Measurements from ENCODE around the gene TMEM132E. TPM values are rescaled to one million over a fixed set of nuclear protein-coding genes. Genes with fewer than 3 reads are reported as not detected.

The TMEM132E gene
- total RNA-seq, 1 experiment from 2014 or later, result 0.42 TPM

GRCh38 chr17:34675605-34676004, 96.2 kb downstream of the TMEM132E start:
- Histone ChIP-seq H2AFZ (ENCODE audit: low read length) (no peak overlapping the region), H3K4ac (ENCODE audit: low read depth, low read length) (no peak overlapping the region), H2BK5ac (ENCODE audit: insufficient read length, low read length) (no peak overlapping the region), H2BK12ac (ENCODE audit: insufficient read length, low read depth, low read length) (no peak overlapping the region), H2BK15ac (ENCODE audit: low read depth, low read length) (no peak overlapping the region), H3K18ac (ENCODE audit: insufficient read length, low read depth, low read length) (no peak overlapping the region), H3K79me2 (ENCODE audit: insufficient read depth, low read length) (no peaks in the 10 kb centered on the region), H3K9me3 (ENCODE audit: control insufficient read depth, low read depth, low read length) (no peaks in the 10 kb centered on the region), H3T11ph (ENCODE audit: low read length) (no peak overlapping the region), H4K20me1 (ENCODE audit: control insufficient read depth, insufficient read depth, insufficient read length) (no peaks in the 10 kb centered on the region), H2AK5ac (ENCODE audit: insufficient read length, low read length) (no peak overlapping the region), H4K91ac (ENCODE audit: insufficient read length, low read depth, low read length) (no peak overlapping the region), H3K4me2 (ENCODE audit: insufficient read depth, insufficient read length, low read length) (no peak overlapping the region), H3K79me1 (ENCODE audit: insufficient read depth, low read depth, low read length, poor library complexity, severe bottlenecking) (no peaks in the 10 kb centered on the region), H4K5ac (ENCODE audit: insufficient read length, low read depth, low read length) (no peak overlapping the region), H3K14ac (ENCODE audit: insufficient read depth, low read length) (no peak overlapping the region), H2BK20ac (ENCODE audit: low read depth, low read length, poor library complexity, severe bottlenecking) (no peak overlapping the region), H3K23ac (ENCODE audit: insufficient read length, low read depth, low read length) (no peak overlapping the region), H4K8ac (replicated peaks; ENCODE audit: insufficient read length, low read depth, low read length) (no peak overlapping the region), H3K56ac (ENCODE audit: insufficient read length, low read depth, low read length) (no peak overlapping the region), H3K4me1 (ENCODE audit: insufficient read depth, low read length) (no peaks in the 10 kb centered on the region; the same call in 1 of the 2 replicates), H2BK120ac (ENCODE audit: low read depth, low read length, poor library complexity, severe bottlenecking) (no peak overlapping the region), H3K9ac (ENCODE audit: extremely low read depth, insufficient read length, low read length) (no peak overlapping the region), H3K27ac (ENCODE audit: insufficient read length, low read depth, low read length) (no peak overlapping the region), H3K27me3 (ENCODE audit: insufficient read depth, low read length) (no peaks in the 10 kb centered on the region), H3K23me2 (ENCODE audit: insufficient read length, low read depth, low read length, poor library complexity, severe bottlenecking) (no peaks in the 10 kb centered on the region)
- no peak for TF ChIP-seq CTCF (conservative IDR thresholded peaks at IDR 0.05)
- WGBS (ENCODE audit: extremely low coverage, insufficient read length, low lambda C conversion rate), result no CpG with 5 or more reads among the region's 2 CpGs
- peaks cover 15% of the 10 kb centered on the region for H3K27me3 Mint-ChIP-seq (ENCODE audit: low read depth)
- DNase-seq, result peak; percentile 22
- no peaks in the 10 kb centered on the region for H3K9me3 Mint-ChIP-seq
- peak overlapping the region in 1 of 3 experiments; percentile 5; a peak in 1 of 7 replicates for H3K27ac Mint-ChIP-seq
- peaks cover 5 to 6% of the 10 kb centered on the region in 2 experiments for H3K4me1 Mint-ChIP-seq
- no peak overlapping the region for H3K4me3 Mint-ChIP-seq
- no peaks in the 10 kb centered on the region for H3K36me3 Mint-ChIP-seq (ENCODE audit: insufficient read depth in 1 of 3, low read depth in 3 of 3)
